ENCODE data around the gene SLC44A3.

The SLC44A3 gene

GRCh38 chr1:94908190-94908589 is 88.0 kb downstream of the SLC44A3 start:
- no peaks in the 10 kb centered on the region for H3K36me3 ChIP-seq (ENCODE audit: control insufficient read depth, insufficient read depth, low read length)
- no peak overlapping the region for H3K4me3 ChIP-seq (replicated peaks; ENCODE audit: low read depth, low read length)
- no peak for TF ChIP-seq CTCF (IDR thresholded peaks at IDR 0.05; ENCODE audit: insufficient read depth, low read length, poor library complexity, severe bottlenecking)

GRCh38 chr1:94908965-94909364 is 88.8 kb downstream of the SLC44A3 start:
- TF ChIP-seq CTCF (IDR thresholded peaks at IDR 0.05; ENCODE audit: insufficient read depth, low read length, poor library complexity, severe bottlenecking): no peak
- Histone ChIP-seq H3K4me3 (replicated peaks; ENCODE audit: low read depth, low read length) (no peak overlapping the region), H3K36me3 (ENCODE audit: control insufficient read depth, insufficient read depth, low read length) (no peaks in the 10 kb centered on the region), H3K27me3 (replicated peaks; ENCODE audit: control insufficient read depth, insufficient read depth, low read length) (no peaks in the 10 kb centered on the region)
- no peak for DNase-seq (ENCODE audit: extremely low read depth, insufficient read length)

More at GRCh38 chr1:94908190-94908589, 88.0 kb downstream of the SLC44A3 start:
- no peak for DNase-seq (ENCODE audit: extremely low read depth, insufficient read length)
- H3K27me3 ChIP-seq (replicated peaks; ENCODE audit: control insufficient read depth, insufficient read depth, low read length): no peaks in the 10 kb centered on the region

GRCh38 chr1:94909486-94909885 is 89.3 kb downstream of the SLC44A3 start:
- TF ChIP-seq CTCF (IDR thresholded peaks at IDR 0.05; ENCODE audit: insufficient read depth, low read length, poor library complexity, severe bottlenecking): no peak
- no peak for DNase-seq (ENCODE audit: extremely low read depth, insufficient read length)
- H3K36me3 ChIP-seq (ENCODE audit: control insufficient read depth, insufficient read depth, low read length): no peaks in the 10 kb centered on the region

GRCh38 chr1:94912263-94913184 is 92.4 kb downstream of the SLC44A3 start:
- DNase-seq (ENCODE audit: extremely low read depth, insufficient read length): no peak
- no peak for TF ChIP-seq CTCF (IDR thresholded peaks at IDR 0.05; ENCODE audit: insufficient read depth, low read length, poor library complexity, severe bottlenecking)
- H3K36me3 ChIP-seq (ENCODE audit: control insufficient read depth, insufficient read depth, low read length): no peaks in the 10 kb centered on the region
- no peak overlapping the region for H3K4me3 ChIP-seq (replicated peaks; ENCODE audit: low read depth, low read length)
- H3K27me3 ChIP-seq (replicated peaks; ENCODE audit: control insufficient read depth, insufficient read depth, low read length): no peaks in the 10 kb centered on the region

More at GRCh38 chr1:94909486-94909885, 89.3 kb downstream of the SLC44A3 start:
- Histone ChIP-seq H3K4me3 (replicated peaks; ENCODE audit: low read depth, low read length) (no peak overlapping the region), H3K27me3 (replicated peaks; ENCODE audit: control insufficient read depth, insufficient read depth, low read length) (no peaks in the 10 kb centered on the region)

- no peak for DNase-seq (ENCODE audit: extremely low read depth, insufficient read length)
- no peaks in the 10 kb centered on the region for H3K36me3 ChIP-seq (ENCODE audit: control insufficient read depth, insufficient read depth, low read length)
- no peaks in the 10 kb centered on the region for H3K27me3 ChIP-seq (replicated peaks; ENCODE audit: control insufficient read depth, insufficient read depth, low read length)
- H3K4me3 ChIP-seq (replicated peaks; ENCODE audit: low read depth, low read length): no peak overlapping the region
- no peak for TF ChIP-seq CTCF (IDR thresholded peaks at IDR 0.05; ENCODE audit: insufficient read depth, low read length, poor library complexity, severe bottlenecking)
Observed at GRCh38 chr1:94917251-94917650, 97.1 kb downstream of the SLC44A3 start.

Data from GM06990 (cell line).